HG03025 (cell line): ENCODE measurements around the gene STXBP6.
"Not testable (repeated sequence)": the region's sequence is repeated elsewhere in the genome, so short reads cannot be mapped to it uniquely, and the experiment has no call there.

Experiments used
- ATAC-seq: cut with Tn5 transposase; IDR thresholded peaks from one replicate; pipeline ENCODE4 v1.9.1; 2021; ENCODE audit warnings: mild to moderate bottlenecking, moderate library complexity; ENCODE audit not compliant: unreplicated experiment, low FRiP score

Gene STXBP6

DNA sequence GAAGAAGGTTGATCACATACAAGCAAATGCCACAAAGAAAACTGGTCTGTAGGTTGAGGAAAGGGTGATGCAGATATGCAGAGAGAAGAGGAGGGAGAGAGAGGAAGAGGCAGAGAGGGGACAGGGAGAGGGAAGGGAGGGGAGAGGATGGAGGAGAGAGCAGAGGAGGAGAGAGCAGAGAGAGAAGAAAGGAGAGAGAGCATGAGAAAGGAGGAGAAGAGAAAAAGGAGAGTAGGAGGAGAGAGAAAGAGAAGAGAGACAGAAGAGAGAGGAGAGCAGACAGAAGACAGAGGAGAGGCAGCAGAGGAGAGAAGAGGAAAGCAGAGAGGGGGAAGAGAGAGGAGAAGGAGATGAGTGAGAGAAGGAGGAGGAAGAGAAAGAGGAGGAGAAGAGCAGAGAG is 59.2 kb downstream of the STXBP6 start:
- ATAC-seq = no peak

GRCh38 chr14:24990050-24990449 is 59.9 kb downstream of the STXBP6 start:
- no peak for ATAC-seq

- ATAC-seq = no peak
Observed at GRCh38 chr14:24988760-24989159, 61.2 kb downstream of the STXBP6 start.

- ATAC-seq = no peak
Observed at GRCh38 chr14:24986206-24986893, 63.6 kb downstream of the STXBP6 start.

DNA sequence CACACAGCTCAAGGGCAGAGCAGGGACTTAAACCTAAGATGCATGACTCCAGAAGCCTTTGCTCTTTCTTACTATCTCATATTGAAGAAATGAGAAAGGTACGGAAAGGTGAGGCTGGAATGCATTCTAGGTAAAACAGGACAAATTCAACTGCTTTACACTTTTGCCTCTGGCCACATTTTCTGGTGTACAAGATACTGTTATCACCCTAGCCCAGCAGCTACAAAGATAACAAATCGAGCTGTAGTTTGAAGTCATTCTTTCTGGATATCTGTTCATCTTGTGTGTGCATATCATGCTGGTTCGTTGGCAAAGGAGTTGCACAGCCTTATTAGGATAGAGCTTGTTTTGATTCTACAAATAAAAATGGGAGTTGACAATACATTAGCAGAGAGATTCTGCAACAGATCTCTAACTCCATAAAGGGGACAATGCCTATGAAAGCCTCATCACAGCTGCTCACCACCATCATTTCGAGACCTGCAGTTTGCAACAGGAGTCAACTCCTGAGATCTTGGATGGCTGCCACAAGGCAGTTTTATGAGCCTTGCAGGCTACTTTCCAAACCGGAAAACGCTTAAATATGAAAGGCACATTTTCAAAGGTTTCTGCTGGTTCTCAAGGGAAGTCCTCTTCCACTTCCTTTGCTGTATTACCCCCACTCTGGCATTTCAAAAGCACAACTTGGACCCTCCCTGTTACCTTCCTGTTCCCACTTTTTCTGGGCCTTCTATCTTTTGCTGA is 64.9 kb downstream of the STXBP6 start:
- no peak for ATAC-seq

- ATAC-seq = no peak
Observed at GRCh38 chr14:24982472-24983155, 67.3 kb downstream of the STXBP6 start.

GRCh38 chr14:24979725-24980239 is 70.2 kb downstream of the STXBP6 start:
- ATAC-seq = peak; percentile 40

DNA sequence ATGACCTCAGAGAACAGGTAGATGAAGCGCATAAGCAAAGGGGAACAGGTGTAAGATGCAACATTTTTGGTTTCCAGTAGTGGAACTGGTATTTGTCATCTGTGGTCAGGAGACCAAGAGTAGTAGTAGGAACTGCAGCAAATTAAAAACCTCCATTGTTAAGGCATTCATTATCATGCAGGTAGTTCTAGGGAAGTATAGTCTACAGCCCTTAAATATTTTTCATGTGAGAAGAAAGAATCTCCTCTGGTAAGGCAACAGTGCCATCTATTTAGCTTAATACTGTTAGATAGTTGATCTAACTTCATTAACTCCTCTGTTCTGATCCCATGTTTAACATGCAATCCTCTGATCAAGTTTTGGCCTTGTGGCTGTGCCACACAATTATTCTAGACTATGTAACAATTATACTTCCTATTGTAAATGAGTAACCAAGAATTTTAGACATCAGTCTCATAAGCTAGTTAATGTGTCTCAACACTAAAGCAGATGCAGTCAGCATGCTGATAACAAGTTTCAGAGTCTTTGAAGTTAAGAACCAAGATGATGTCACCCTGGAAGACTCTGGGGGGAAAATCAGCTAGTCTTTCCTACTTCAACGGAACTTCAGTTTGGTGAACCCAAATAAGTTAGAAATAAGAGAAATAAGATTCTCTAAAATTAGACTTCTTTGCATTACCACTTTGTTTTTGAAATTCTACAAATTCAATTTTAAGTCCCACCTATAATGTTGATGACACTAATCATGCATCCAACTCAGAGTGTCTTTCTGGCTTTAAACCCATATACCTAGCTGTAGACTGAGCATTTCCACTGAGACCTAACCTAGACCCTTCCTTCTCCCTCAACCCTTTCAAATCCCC is 70.9 kb downstream of the STXBP6 start:
- peak; percentile 63 for ATAC-seq

DNA sequence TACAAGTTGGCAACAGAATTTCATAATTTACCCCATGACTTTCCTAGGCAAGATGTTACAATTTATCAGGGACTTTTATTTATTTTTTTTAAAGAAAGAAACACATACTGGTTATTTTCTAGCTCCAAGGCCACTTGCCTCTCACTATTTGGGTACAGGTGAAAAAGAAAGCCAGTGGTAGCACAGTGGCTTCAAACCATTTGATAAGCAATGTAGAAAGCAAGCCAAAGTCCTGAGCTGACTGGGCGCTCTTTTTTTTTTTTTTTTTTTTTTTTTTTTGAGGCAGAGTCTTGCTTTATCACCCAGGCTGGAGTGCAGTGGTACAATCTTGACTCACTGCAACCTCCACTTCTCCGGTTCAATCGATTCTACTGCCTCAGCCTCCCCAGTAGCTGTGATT is 73.3 kb downstream of the STXBP6 start:
- ATAC-seq = no peak

- no peak for ATAC-seq
Observed at GRCh38 chr14:24975393-24975792, 74.6 kb downstream of the STXBP6 start.

DNA sequence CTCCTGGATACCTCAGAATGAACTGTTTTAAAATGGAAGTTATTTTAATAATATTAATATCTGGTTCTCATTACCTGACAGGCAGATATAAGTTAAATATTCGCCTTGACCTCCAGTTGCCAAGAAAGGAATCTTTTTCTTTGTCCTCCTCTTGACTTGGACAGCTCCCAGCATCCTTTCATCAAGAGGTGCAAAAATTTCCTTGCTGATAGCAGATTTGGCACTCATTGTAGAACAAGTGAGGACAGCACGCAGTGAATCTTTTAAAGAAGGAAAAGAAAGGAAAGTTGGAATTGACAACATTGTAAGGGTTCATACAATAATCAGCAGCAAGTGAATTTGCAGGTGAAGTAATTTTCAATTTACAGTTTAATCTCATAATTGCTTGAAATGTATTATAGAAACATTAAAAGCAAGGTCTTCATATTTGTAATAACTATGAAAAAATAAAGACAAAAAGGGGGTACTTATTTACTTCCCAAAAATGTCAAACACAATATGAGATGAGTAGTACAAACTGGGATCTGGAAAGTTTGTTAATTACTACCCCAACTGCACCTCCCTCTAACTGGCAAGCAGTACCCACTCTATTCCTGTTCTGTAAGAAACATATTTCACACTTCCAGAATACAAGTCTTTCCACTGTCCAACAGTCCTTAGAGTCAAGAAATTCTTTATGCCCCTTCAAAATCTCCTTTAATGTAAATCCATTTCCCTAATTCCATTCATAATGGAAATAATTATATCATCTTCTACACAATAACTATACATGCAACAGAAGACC is 75.2 kb downstream of the STXBP6 start:
- no peak for ATAC-seq

- no peak for ATAC-seq
Observed at GRCh38 chr14:24972844-24973243, 77.1 kb downstream of the STXBP6 start.

DNA sequence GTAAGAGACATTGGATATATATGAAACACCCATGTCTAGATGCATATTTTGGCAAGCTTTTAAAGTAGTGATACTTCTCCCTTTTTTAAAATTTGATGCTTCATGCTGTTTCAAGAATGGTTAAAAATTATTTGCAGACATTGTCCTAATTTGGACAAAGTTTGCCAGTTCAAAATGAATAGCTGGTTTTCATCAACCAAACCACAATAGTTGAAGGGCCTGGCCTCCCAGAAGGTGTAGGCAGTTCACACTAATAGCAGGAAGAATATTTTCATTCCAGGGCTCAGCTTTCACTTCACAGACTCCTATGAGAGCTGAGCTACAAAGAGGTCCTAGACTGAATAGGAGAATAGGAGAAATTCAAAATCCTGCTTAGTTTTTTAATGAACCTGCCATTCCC is 78.7 kb downstream of the STXBP6 start:
- no peak for ATAC-seq

GRCh38 chr14:24966579-24966964 is 83.4 kb downstream of the STXBP6 start:
- ATAC-seq = no peak

DNA sequence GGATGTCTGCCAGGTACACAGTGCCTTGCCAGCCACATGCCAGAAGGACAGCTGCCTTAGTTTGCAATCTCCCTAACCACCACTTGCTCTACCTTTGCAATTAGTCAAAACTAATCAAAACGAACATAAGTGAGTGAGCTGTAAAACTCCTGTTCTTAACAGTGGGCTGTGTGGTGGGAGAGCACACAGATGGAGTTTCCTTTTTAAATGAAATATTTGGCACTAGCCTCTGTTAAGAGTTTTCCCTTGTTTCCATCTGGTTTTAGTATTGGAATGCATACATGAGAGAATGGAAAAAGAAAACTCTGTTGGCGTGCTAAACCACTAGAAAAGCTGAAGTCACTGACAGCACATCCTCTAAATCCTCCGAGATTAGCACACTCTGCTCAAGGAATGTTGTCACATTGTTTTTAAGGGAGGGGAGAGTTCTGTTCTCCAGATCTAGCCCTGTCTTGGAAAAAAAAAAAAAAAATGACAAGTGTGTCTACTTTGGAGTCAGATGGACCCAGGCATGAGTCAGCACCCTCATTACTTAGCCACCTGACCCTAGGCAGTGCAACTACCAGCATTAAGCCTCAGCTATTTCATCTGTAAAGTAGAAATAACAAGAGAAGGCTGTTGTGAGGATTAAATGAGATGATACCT is 83.9 kb downstream of the STXBP6 start:
- no peak for ATAC-seq

DNA sequence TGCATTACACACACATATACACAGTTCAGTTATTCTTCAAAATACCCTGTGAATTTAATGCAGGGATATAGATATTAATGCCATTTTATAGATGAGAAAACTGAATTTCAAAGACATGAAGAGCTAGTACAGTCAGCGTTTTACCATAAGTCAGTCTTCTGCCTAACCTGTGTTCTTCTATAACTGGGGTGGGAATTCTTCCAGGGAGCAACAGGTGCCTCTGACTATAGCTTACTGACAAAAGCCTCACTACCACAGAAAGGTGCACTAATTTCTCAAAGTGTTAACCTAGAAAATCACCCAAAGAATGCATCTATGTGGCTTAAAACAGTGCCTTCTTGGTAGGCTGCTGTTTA is 84.4 kb downstream of the STXBP6 start:
- no peak for ATAC-seq

DNA sequence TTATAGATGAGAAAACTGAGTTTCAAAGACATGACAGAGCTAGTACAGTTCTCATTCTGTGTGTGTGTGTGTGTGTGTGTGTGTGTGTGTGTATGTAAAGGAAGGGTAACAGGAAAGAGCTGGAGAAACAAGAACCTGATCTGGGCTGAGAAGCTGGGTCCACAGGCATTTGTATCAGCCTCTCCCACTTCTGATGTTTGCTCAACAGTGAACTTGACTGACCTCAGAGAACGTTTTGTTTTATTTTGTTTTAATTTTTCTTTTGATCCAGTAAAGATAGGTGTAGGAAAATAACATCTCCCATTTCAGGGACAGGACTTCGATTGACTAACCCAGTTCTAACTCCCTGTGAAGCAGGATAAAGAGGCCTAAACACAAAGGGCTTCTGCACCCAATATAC is 85.4 kb downstream of the STXBP6 start:
- no peak for ATAC-seq

- no peak for ATAC-seq
Observed at GRCh38 chr14:24964048-24964447, 85.9 kb downstream of the STXBP6 start.

- ATAC-seq = not testable (repeated sequence)
Observed at GRCh38 chr14:24962118-24962517, 87.8 kb downstream of the STXBP6 start.
